ENCODE data around the gene DIS3L2.

- TF ChIP-seq POLR2A (IDR thresholded peaks at IDR 0.05; ENCODE audit: low read depth, low read length) (no peak), CTCF (conservative IDR thresholded peaks at IDR 0.05; ENCODE audit: low read depth, low read length) (no peak), CEBPB (IDR thresholded peaks at IDR 0.05; ENCODE audit: low read depth, low read length) (no peak), RFX5 (IDR thresholded peaks at IDR 0.05; ENCODE audit: low read depth, low read length) (no peak), MAFK (IDR thresholded peaks at IDR 0.05; ENCODE audit: low read depth, low read length) (no peak), CHD1 (IDR thresholded peaks at IDR 0.05; ENCODE audit: low read depth, low read length) (no peak), BHLHE40 (IDR thresholded peaks at IDR 0.05; ENCODE audit: low read depth, low read length) (no peak), RAD21 (IDR thresholded peaks at IDR 0.05; ENCODE audit: low read length) (no peak), SMC3 (IDR thresholded peaks at IDR 0.05; ENCODE audit: low read depth, low read length) (no peak), USF2 (IDR thresholded peaks at IDR 0.05; ENCODE audit: low read depth, low read length) (no peak), MXI1 (IDR thresholded peaks at IDR 0.05; ENCODE audit: borderline replicate concordance, low read depth, low read length) (no peak), RCOR1 (IDR thresholded peaks at IDR 0.05; ENCODE audit: insufficient replicate concordance, low read length) (no peak), MAZ (IDR thresholded peaks at IDR 0.05; ENCODE audit: borderline replicate concordance, low read depth, low read length) (no peak)
Observed at GRCh38 chr2:231922311-231923009, 39.1 kb upstream of the DIS3L2 start.
